GM12873 (cell line): ENCODE results near the gene CLDND1.

Experiments used
- CTCF ChIP-seq: IDR thresholded peaks from 2 replicates; pipeline ENCODE4 v1.5.1; 2012; ENCODE audit warnings: low read depth, mild to moderate bottlenecking, moderate library complexity, low read length, control low read depth; ENCODE audit not compliant: insufficient read depth; ENCODE audit errors: missing control alignments

Gene CLDND1

GRCh38 chr3:98522544-98523281 is at the start of gene CLDND1:
Gene CLDND1, minus strand, starts transcription at chr3:98522902. Its CDS starts 1,478 bp downstream, at chr3:98521424.
- no peak for TF ChIP-seq CTCF

- no peak for TF ChIP-seq CTCF
These were observed 45.7 kb upstream of the CLDND1 start for GRCh38 chr3:98568402-98568801.

- no peak for TF ChIP-seq CTCF
These were observed 45.1 kb upstream of the CLDND1 start for GRCh38 chr3:98567666-98568270.

GRCh38 chr3:98565843-98566242 is 43.1 kb upstream of the CLDND1 start:
- no peak for TF ChIP-seq CTCF

- TF ChIP-seq CTCF: no peak
These were observed 42.5 kb upstream of the CLDND1 start for GRCh38 chr3:98565237-98565643.

GRCh38 chr3:98564282-98565005 is 41.7 kb upstream of the CLDND1 start:
- no peak for TF ChIP-seq CTCF

- TF ChIP-seq CTCF: no peak
These were observed 41.1 kb upstream of the CLDND1 start for GRCh38 chr3:98563661-98564281.
